Glomerular endothelial cell (primary cell): ENCODE data around the gene KRTAP5-9. TPM values are rescaled to one million over a fixed set of nuclear protein-coding genes. Genes with fewer than 3 reads are reported as not detected.
"Not testable (repeated sequence)": the region's sequence is repeated elsewhere in the genome, so short reads cannot be mapped to it uniquely, and the experiment has no call there.

Experiments
- DNase-seq: peaks from one replicate; pipeline ENCODE4 v3.0.0-alpha.2; 2011; ENCODE audit warnings: low read depth, low spot score; ENCODE audit errors: extremely low read depth
- total RNA-seq: library from RNA; depleted of rRNA; stranded (reverse); fragments of >200 nt; gene quantifications from 2 replicates; pipeline ENCODE4 v1.2.3, GENCODE V29; 2015

KRTAP5-9 gene
- total RNA-seq: not detected in 2 replicates

- DNase-seq: no peak
Observed at GRCh38 chr11:71548120-71548519, at the start of gene KRTAP5-9. TSS of gene KRTAP5-9 (plus strand) at chr11:71548420. CDS start at chr11:71548658, 238 bp downstream.

GRCh38 chr11:71499125-71499524 lies 49.1 kb upstream of the KRTAP5-9 start:
- no peak for DNase-seq

GRCh38 chr11:71499546-71499945 lies 48.7 kb upstream of the KRTAP5-9 start:
- DNase-seq: no peak

- no peak for DNase-seq
Observed at GRCh38 chr11:71500601-71501021, 47.6 kb upstream of the KRTAP5-9 start.

GRCh38 chr11:71501071-71501985 lies 46.9 kb upstream of the KRTAP5-9 start:
- no peak for DNase-seq

GRCh38 chr11:71502026-71502425 lies 46.2 kb upstream of the KRTAP5-9 start:
- no peak for DNase-seq

- DNase-seq: no peak
Observed at GRCh38 chr11:71502871-71503435, 45.3 kb upstream of the KRTAP5-9 start.

- no peak for DNase-seq
Observed at GRCh38 chr11:71504531-71504930, 43.7 kb upstream of the KRTAP5-9 start.

- DNase-seq: no peak
Observed at GRCh38 chr11:71505001-71505400, 43.2 kb upstream of the KRTAP5-9 start.

- DNase-seq: no peak
Observed at GRCh38 chr11:71505781-71506180, 42.4 kb upstream of the KRTAP5-9 start.

- DNase-seq: no peak
Observed at GRCh38 chr11:71507102-71507501, 41.1 kb upstream of the KRTAP5-9 start.

GRCh38 chr11:71518506-71519471 lies 29.4 kb upstream of the KRTAP5-9 start:
- no peak for DNase-seq

- DNase-seq: no peak
Observed at GRCh38 chr11:71519546-71519945, 28.7 kb upstream of the KRTAP5-9 start.

- no peak for DNase-seq
Observed at GRCh38 chr11:71525188-71525937, 22.9 kb upstream of the KRTAP5-9 start.

- no peak for DNase-seq
Observed at GRCh38 chr11:71525938-71526495, 22.2 kb upstream of the KRTAP5-9 start.

- not testable (repeated sequence) for DNase-seq
Observed at GRCh38 chr11:71526796-71527575, 21.2 kb upstream of the KRTAP5-9 start, which contains the start of gene KRTAP5-7. TSS of gene KRTAP5-7 (plus strand) at chr11:71527267. CDS start at chr11:71527301, 34 bp downstream.

- DNase-seq: no peak
Observed at GRCh38 chr11:71527576-71528210, 20.5 kb upstream of the KRTAP5-9 start.

- no peak for DNase-seq
Observed at GRCh38 chr11:71530602-71531001, 17.6 kb upstream of the KRTAP5-9 start.
